Measurements from ENCODE around the gene ANKS1B.

The ANKS1B gene

DNA sequence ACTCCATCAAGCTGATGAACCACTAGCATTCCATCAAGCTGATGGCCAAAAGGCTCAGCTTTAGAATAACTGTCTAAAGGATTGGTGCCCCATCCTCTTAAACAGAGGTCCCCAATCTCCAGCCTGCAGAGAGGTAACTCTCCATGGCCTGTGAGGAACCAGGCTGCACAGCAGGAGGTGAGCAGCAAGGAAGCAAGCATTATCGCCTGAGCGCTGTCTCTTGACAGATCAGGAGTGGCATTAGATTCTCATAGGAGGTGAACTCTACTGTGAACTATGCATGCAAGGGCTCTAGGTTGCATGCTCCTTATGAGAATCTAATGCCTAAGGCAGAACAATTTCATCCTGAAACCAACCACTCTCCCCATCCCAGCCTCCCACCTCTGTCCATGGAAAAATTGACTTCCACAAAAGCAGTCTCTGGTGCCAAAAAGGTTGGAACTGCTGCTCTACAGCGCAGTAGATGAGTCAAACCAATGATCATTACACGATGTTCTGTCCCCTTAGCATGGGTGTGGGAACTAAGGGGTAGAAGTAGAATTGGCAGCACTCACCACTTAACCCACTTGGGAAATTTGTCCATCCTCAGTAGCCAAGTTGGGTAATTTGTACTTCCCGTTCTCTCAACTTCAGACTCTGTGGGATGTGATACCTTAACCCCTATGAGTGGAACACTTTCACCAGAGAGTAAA, 66.9 kb downstream of the ANKS1B start:
- H3K4me3 ChIP-seq (ENCODE audit: low read depth, low read length): no peak overlapping the region
- TF ChIP-seq, protein P1, sequence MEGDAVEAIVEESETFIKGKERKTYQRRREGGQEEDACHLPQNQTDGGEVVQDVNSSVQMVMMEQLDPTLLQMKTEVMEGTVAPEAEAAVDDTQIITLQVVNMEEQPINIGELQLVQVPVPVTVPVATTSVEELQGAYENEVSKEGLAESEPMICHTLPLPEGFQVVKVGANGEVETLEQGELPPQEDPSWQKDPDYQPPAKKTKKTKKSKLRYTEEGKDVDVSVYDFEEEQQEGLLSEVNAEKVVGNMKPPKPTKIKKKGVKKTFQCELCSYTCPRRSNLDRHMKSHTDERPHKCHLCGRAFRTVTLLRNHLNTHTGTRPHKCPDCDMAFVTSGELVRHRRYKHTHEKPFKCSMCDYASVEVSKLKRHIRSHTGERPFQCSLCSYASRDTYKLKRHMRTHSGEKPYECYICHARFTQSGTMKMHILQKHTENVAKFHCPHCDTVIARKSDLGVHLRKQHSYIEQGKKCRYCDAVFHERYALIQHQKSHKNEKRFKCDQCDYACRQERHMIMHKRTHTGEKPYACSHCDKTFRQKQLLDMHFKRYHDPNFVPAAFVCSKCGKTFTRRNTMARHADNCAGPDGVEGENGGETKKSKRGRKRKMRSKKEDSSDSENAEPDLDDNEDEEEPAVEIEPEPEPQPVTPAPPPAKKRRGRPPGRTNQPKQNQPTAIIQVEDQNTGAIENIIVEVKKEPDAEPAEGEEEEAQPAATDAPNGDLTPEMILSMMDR (IDR thresholded peaks at IDR 0.05; ENCODE audit: low read depth, low read length): no peak
- no peaks in the 10 kb centered on the region for H3K27me3 ChIP-seq
- no peaks in the 10 kb centered on the region for H3K9me3 ChIP-seq
- H3K4me1 ChIP-seq: no peaks in the 10 kb centered on the region
- no peak for DNase-seq
- H3K36me3 ChIP-seq: no peaks in the 10 kb centered on the region

DNA sequence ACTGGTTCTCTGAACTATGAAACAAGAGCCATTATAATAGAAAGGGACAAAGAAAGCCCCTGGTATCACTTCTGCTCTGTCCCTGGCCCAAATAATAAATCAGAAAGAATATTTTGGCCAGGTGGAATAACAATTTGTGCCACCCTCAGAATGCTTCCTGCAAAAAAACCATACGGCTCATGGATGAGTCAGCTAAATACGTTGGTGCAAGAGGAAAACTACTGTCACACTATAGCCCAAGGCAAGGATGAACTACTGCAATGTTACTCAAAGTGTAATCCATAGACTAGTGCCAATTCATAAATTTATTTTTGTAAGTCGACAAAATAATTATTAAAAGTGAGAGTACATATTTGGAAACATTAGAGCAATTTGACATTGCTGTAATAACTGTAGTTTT, 68.2 kb downstream of the ANKS1B start:
- no peaks in the 10 kb centered on the region for H3K4me1 ChIP-seq
- DNase-seq: no peak
- no peaks in the 10 kb centered on the region for H3K27me3 ChIP-seq
- TF ChIP-seq, protein P1 (IDR thresholded peaks at IDR 0.05; ENCODE audit: low read depth, low read length): no peak
- no peaks in the 10 kb centered on the region for H3K36me3 ChIP-seq
- H3K9me3 ChIP-seq: no peaks in the 10 kb centered on the region
- no peak overlapping the region for H3K4me3 ChIP-seq (ENCODE audit: low read depth, low read length)

DNA sequence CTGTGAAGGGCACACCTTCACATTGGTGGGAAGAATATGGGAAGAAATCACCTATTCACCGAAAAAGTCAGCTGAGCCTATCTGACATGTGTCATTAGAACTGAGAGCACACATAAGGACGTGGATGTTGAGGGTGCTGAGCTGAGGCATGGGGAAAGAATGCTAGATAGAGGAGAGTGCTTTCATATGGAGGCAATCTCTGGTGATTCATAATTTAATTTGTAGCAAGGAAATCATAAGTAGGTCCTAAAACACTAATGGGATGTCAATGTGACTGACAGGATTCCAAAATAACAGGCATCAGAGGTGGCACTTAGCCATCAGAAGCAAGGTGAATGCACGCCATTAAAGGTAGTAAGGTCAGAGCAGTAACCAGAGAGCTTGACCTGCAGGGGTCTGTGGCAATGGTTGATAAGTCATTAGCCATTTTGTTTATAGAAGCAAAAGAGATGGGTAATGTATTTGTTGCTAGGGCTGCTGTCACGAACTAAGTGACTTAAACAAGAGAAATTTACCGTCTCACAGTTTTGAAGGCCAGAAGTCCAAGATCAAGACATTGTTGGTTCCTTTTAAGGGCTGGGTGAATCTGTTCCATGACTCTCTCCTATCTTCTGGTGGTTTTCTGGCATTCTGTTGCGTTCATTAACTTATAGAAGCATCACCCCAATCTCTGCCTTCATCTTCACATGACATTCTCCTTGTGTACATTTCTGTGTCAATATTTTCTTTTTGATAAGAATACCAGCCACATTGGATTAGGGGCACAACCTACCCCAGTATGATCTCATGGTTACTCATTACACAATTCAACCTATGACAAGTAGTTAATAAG, 69.3 kb downstream of the ANKS1B start:
- no peak overlapping the region for H3K4me3 ChIP-seq (ENCODE audit: low read depth, low read length)
- no peaks in the 10 kb centered on the region for H3K36me3 ChIP-seq
- TF ChIP-seq, protein P1 (IDR thresholded peaks at IDR 0.05; ENCODE audit: low read depth, low read length): no peak
- H3K4me1 ChIP-seq: no peaks in the 10 kb centered on the region
- no peaks in the 10 kb centered on the region for H3K27me3 ChIP-seq
- no peaks in the 10 kb centered on the region for H3K9me3 ChIP-seq
- no peak for DNase-seq

DNA sequence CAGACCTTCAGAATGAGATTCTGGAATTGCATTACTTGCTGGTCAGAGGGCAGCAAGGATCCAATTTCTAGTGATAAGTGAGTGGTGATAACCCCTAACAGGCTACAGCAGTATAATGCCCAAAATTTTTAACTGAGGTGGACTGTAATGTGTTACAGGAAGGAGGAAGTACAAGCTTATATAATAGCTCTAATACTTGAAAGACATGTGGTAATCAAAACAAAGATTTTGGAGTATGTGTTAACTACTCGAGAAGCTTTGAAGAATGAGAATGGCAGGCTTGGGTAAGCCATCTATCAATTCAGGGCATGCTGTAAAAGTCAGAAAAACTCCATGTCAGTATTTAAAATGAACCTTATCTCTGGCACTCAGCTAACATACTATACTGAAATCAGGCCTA, 70.5 kb downstream of the ANKS1B start:
- no peaks in the 10 kb centered on the region for H3K36me3 ChIP-seq
- no peak overlapping the region for H3K4me3 ChIP-seq (ENCODE audit: low read depth, low read length)
- H3K4me1 ChIP-seq: no peaks in the 10 kb centered on the region
- DNase-seq: no peak
- no peaks in the 10 kb centered on the region for H3K9me3 ChIP-seq
- no peaks in the 10 kb centered on the region for H3K27me3 ChIP-seq
- TF ChIP-seq, protein P1 (IDR thresholded peaks at IDR 0.05; ENCODE audit: low read depth, low read length): no peak

DNA sequence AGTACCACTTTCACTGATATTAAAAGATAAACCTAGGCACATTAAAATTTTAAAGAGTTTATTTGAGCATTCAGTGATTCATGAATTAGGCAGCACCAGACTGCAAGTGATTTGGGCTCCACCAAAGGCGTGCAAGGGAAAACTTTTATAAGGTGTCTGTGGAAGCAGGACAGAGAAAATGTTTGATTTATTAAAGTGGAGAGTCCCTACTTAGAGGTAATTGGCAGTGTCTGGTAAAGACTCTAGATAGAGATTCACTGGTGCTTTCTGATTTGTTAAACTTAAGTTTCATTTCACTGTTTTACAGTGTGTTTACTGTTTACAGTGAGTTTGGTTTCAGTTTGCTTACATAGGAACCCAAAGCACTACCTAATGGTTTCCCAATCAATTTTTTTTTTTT, 72.8 kb downstream of the ANKS1B start:
- Histone ChIP-seq H3K4me3 (ENCODE audit: low read depth, low read length) (no peak overlapping the region), H3K4me1 (no peaks in the 10 kb centered on the region), H3K9me3 (no peaks in the 10 kb centered on the region), H3K27me3 (no peaks in the 10 kb centered on the region), H3K36me3 (no peaks in the 10 kb centered on the region)
- DNase-seq: no peak
- TF ChIP-seq, protein P1 (IDR thresholded peaks at IDR 0.05; ENCODE audit: low read depth, low read length): no peak

DNA sequence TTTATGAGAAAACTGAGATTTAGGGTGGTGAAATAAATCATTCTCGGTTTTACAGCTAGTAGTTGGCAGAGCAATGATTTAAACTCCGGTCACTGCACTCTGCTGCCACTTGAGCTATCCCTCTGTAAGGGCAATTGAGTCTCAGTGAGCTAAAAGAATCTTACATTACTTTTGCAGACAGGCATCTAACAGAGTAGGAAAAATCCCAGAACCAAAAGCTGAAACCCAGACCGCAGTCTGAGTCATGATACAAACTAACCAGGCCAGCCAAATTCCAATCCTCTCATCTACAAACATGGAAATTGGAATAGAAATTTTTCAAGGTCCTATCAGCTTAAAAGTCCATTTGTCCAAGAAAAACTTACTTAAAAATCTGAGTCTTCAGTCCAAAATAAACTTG, 73.7 kb downstream of the ANKS1B start:
- no peaks in the 10 kb centered on the region for H3K4me1 ChIP-seq
- no peak overlapping the region for H3K4me3 ChIP-seq (ENCODE audit: low read depth, low read length)
- H3K36me3 ChIP-seq: no peaks in the 10 kb centered on the region
- no peaks in the 10 kb centered on the region for H3K27me3 ChIP-seq
- no peaks in the 10 kb centered on the region for H3K9me3 ChIP-seq
- TF ChIP-seq, protein P1 (IDR thresholded peaks at IDR 0.05; ENCODE audit: low read depth, low read length): no peak
- no peak for DNase-seq
